ENCODE measurements around the gene SH2D4B.

Gene SH2D4B

DNA sequence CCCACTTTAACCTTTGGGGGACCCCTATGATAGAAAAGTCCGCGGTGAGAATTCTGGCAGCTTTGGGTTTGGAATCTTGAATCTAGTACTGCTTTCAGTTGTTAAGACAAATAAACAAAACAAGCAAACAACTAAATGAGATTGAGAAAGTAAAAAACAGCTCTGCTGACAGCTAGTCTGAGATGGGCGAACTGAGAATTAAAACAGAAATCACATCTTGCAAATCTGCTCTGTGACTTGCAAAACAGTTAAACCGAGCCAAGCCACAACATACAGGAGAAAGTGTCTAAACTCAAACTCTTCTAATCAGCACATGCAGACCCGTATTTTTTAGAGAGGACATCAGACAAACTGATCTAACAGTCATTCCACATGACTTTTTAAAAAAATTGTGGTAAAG, 110.4 kb downstream of the SH2D4B start:
- DNase-seq: no peak

DNA sequence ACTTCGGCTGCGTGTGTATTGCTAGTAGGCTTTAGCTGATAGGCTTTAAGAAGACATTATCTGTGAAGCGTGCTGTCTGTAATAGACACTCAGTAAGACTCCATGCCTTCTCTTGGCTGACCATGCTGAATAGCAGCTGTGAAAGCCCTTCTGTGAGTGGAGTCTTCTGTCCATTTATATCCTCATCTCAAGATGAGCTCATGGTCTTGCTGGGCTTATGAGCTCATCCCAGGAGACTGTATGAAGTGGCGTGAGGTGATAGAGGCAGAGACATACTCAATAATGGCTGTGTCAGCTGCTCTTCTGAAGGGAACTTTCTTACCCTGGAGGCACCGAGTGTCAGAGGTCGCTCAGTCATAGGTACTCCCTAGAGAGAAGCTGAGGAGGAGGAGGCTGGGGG, 111.5 kb downstream of the SH2D4B start:
- DNase-seq: no peak

DNA sequence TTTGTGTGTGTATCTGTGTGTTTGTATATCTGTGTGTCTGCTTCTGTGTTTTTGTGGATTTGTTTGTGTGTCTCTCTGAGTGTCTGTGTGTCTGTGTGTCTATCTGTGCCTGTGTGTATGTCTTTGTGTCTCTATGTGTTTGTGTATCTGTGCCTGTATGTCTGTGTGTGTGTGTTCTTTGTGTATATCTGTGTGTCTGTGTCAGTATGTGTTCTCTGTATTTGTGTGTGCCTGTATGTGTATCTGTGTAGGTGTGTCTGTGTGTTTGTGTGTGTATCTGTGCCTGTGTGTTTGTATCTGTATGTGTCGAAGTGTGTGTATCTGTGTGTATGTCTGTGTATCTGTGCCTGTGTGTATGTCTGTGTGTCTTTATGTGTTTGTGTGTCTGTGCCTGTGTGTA, 118.2 kb downstream of the SH2D4B start:
- no peak for DNase-seq

DNA sequence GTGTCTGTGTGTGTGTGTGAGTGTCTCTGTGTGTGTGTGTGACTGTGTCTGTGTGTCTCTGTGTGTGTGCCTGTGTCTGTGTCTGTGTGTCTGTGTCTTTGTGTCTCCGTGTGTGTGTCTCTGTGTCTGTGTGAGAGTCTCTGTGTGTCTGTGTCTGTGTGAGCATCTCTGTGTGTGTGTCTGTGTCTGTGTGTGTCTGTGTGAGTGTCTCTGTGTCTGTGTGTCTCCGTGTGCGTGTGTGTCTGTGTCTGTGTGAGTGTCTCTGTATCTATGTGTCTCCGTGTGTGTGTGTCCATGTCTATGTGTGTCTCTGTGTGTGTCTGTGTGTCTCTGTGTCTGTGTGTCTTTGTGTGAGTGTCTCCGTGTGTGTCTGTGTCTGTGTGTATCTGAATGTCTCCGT, 120.4 kb downstream of the SH2D4B start:
- DNase-seq: no peak

DNA sequence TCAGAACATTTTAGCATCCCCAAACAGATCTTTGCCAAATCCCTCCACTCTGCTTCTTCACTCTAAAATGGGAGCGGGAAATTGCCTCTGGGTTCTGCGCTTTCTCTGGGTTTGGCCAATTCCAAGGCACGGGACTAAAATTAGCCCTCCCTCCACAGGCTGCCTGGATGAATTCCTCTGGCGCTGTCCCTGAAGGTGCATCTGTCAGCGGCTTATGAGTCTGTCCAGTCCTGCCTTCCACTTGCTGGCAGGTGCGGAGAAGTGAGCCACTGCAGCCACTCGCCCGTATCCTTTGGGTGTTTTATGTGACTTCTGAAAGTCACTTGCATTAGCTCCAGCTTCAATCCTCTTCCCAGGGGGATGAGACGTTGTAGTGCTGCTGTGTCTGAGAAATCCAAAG, 121.6 kb downstream of the SH2D4B start:
- DNase-seq: no peak

DNA sequence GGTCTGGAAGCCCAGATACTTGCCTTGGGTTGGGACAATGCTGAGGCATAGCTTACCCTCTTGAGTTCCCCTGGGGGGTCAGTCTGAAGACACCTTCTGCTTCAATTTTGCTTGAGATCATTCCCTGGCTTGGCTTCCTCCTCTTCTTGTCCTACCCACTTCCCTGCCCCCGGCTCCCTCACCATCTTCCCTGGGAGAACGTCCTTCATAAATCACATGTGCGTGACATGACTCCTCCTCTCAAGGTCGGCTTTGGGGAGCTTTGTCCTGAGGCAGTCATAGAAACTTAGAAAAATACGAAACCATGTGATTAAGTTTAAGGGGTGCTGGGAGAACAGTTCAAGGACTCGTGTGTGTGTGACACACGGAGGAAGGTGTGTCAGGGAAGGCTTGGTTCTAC, 122.6 kb downstream of the SH2D4B start:
- no peak for DNase-seq

DNA sequence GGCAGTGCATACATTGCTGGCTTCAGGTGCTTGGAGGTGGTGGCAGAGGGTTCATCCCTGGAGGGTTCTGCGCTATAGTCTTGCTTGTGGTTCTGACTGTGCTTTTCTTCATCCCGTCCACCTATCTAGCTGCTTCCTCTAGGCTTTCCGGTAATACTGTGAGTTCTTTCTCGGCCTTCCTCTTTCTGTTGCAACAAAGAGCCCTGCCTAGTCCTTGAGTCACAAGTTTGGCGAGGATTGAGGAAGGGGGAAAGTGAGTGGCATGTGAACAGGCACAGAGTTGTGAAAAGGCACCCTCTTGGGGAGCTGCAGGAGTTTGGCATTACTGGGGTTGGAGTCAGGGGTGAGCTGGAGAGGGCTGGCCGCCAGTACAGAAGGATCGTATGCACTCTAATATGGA, 123.0 kb downstream of the SH2D4B start:
- no peak for DNase-seq

DNA sequence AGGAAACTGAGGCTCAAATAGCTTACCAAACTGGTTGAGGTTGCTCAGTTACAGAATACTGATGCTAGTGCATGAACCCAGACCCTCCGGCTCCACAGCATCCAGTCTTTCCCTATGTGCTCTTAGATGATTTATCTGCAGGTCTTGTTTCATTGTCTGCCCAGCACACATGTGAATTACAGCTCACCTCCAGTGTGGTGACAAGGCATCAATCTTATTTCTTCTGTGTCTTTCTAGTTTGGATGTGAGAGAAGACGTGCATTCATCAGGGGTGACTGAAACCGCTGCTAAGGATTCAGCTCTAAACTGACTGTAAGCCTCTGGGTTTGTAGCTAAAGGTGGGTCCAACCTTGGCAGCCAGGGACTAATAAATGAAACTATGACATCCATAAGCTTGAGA, 123.8 kb downstream of the SH2D4B start:
- no peak for DNase-seq

DNA sequence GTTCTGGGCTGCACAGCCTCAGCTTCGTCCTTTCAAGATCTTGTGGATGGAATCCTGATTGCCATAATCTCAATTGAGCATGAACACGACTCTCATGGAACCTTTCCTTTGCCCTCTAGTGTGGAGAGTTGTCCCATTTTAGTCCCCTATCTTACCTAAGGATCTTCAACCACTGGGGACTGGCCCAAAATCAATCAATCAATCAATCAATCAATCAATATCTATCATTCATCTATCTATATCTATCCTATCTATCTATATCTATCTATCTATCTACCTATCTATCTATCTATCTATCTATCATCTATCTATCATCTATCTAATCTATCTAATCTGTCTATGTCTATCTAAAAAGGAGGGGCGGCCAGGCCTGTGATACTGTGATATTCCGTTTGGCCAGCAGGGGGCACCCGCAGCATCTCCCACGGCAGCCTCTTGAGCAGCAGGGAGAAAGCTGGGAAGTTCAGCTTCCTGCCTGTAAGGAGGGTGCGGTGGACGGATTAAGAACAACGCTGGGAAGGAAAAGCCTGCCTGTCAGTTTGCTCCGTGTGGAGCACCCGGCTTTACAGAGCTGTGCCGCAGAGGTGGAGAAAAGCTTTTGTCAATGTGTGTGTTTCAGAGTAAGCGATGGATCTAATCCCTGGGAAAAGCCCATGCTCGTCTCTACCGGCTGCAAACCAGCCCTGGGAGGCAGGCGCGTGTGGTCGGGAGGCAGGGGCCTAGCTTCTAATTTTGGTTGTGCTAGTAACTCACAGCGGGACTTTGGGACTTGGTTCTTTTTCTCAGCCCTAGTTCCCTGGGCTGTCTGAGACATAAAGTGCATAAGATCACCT, 124.9 kb downstream of the SH2D4B start:
- peak; percentile 66 for DNase-seq

DNA sequence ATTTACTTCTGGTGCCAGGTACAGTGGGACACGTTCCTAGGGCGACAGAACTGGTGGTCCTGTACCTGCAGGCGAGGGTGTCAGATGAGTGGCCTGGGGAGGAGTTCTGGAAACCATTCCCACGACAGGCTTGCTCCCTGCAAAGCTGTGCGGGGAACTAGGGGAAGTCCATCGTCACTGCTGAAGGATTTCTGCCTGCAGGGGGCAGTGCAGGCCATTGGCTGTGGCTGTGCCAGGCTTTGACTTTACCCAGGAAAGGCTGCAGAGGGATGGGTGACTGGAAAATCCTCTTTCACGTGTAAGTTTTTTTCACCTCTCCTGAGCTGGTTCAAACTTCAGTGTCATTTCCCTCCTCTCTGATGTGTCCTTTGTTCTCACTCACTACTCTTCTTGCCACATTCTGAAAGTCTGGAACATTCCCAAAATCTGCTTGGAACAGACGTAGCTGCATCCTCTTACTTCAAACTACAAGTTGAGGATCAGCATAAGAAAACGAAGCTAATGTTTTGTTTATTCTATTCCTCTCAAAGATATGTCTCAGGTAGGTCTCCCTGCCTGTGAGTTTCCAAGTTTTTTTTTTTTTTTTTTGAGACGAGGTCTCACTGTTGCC, 126.5 kb downstream of the SH2D4B start:
- peak; percentile 58 for DNase-seq

DNA sequence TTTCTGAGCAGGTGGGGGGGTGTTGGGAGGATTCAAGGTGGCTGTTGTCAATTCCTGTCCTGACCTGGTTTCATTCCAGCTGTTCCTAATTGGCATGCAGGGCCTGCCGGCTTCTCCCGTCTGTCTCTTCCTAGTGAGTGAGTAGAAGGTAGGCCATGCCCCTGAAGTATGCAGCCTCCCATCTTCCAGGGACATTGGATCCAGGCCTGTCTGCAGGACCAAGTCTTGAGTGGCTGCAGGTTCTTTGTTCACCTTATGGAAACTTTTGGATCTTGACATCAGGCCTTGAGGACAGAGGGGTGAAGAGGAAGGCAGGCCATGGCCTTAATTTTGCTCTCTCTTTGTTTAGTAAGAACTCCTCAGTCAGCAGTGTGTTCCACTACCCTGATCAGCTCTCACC, 131.8 kb downstream of the SH2D4B start:
- no peak for DNase-seq

DNA sequence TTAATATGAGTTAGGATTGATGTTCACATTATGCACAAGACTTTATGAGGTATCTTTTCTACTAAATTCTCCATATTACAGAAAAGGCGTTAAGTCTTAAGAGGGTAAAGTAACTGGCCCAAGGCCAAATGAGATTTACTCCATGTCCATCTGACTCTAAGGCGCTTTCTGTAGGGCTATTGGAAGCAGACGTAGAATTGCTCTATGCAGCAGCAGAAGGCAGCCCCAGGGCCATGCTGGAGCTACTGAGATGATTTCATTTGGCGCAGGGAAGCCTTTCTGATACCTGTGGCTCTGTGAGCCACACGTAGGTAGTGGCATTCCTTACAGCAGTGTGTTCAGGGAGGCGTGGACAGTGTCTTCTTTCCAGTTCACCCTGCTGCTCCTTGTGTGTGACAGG, 133.1 kb downstream of the SH2D4B start:
- DNase-seq: no peak

DNA sequence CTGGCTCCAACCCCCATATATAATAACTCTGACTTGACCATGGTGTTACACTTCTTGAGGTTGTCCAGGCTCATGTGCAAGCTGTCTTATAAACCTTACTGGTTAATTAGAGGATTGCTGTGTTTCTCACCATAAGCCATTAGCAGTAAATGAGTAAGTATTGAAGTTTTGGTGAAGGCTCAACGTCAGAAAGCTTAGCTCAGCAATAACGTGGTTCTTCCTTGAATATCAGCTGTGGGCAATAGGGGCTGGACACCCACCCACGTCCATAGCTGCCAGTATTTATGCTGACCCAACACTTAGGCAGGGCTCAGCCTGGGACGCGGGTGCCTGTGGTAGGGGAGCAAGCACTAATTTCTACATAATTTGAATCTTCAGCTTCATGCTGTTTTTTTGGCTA, 134.1 kb downstream of the SH2D4B start:
- DNase-seq: no peak

DNA sequence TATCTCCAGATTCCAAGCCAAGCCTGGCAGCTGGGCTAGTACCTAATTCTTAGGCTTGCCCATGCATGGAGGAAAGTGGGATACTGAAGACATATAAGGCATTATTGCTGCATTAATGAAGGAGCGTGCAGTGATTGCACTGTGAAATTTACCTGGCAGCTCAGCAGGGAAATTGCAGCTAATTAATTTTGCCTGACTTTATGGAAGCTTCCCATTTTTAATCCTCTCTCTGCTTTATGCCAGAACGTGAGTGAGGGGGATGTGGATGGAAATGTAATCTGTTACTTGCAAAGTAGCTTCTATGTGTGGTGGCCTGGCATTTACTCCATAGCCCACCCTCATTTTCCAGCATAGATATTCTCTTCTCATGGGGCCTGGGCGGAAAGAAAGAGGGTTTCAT, 134.9 kb downstream of the SH2D4B start:
- DNase-seq: no peak

DNA sequence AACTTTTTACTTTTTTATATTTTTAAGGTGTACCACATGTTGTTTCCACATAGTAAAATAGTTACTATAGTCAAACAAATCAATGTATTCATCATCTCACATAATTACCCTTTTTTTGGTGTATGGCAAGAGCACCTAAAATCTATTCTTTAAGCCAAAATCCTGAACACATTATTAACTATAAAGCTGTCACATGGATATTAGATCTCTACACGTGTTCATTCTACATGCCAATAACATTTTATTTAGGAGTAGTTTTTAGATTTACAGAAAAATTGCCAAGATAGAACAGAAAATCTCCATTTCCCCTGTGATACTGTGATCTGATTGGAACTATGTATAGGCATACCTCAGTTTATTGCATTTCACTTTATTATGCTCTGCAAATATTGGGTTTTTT, 137.1 kb downstream of the SH2D4B start:
- DNase-seq: no peak

DNA sequence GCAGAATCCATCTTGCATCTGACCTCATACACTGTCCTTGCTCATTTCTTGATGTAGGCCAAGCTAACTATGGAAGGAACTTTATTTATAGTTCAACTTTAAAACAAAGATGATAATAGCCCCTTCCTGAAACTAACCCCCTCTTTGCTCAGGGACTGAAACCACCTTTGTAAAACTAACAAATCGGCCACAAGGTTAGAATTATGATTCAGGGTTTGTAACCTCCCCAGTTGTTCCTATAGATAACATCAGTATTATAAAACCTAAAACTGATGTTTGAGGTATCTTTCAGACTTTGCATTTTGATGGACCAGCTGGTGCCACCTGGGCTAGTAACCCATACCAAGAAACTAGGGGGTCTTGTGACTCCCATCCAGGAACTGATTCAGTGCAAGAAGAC, 143.4 kb downstream of the SH2D4B start:
- no peak for DNase-seq

DNA sequence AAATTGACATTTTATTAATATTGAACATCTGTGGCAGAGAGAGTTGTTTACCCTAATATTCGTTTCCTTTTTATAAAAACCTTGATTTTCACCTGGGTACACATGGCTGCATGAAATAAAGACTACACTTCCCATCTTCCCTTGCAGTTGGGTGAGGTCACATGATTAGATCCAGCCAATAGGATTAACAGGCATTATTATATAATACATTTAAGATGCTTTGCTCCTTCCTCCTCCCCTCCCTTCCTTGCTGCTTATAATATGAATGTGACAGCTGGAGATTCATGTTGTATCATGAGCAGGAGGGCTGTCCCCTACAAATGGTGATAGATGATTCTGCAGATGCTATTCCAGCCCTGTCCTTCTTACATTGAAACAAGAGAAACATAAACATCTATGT, 146.6 kb downstream of the SH2D4B start:
- peak; percentile 41 for DNase-seq

DNA sequence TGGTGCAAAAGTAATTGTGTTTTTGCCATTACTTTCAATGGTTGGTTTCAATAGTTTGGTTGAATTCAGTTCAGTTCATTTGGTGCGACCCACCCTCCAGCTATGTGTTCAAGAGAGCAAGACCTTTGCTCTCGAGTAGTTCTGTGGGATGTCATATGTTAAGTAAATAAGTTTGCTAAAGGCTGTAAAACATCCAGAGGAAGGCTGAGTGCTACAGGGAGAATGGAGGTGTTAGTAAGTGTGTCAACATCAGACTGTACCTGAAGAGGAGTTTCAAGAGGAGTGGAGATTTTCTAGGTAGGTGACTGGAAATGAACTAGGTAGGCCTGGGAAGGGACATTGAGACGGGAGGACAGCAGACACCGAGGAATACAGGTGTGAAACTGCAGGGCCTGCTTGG, 147.7 kb downstream of the SH2D4B start:
- no peak for DNase-seq

DNA sequence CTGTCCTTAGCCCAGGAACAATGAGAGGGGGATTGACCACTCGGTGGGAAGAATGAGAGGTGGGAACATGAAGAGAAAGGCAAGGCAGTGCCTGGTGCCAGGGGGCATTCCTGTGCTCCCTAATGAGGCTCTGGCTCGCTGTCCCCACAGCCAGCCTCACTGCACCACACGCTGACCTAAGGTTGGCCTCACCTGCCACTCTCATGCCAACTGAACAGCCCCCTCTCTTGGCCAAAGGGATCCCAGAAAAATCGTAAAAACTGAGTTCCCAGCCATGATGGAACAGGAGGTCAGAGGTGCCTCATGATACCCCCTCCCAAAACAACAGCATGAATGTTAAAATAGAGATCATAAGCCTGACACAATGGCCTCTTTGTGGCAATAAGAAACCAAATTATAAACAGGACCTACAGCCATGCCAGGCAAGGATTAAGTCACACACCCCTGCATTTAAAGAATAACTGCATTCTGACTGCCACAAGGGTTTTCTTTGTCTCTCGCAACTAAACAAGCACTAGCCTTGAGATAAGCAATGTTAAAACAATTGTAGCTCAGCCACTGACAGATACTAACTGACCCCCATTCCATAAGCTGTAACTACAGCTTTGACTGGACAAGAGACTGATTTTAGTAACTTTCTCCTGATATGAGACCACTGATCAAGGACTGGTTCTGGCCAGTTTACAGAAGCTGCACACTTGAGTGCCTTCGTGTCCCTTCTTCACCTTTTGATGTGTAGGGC, 149.2 kb downstream of the SH2D4B start:
- no peak for DNase-seq

DNA sequence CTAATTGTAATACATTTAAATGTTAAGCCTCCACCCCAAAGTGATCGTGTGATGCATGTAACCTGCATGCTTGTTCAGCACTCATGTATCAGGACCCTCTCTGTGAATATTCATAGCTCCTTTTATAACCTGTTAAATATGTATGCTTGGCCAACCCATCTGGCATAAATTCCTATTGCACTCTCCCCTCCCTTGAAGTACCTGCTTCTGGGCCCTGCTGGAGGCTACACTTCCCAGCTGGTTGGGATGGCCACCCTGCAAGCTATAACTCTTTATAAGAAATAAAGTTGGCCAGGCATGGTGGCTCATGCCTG, 149.7 kb downstream of the SH2D4B start:
- DNase-seq: no peak

DNA sequence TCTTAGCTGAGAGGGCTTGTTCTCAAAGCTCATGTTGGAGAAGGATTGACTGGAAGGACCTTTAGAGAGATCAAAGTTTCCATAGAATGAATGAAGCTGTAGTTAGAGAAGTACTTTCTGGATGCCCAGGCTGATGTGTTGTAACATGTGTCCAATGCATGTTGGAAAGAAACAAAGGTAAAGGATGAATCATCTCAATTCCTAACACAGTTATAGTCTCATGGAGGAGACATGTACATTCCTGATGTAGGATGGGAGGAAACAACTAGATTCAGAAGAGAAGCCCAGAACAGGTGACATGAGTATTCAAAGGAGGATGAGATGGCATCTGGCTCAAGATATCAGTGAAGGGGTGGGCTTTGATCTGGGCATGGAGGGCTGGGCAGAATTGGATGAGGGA, 152.7 kb downstream of the SH2D4B start:
- DNase-seq: no peak

DNA sequence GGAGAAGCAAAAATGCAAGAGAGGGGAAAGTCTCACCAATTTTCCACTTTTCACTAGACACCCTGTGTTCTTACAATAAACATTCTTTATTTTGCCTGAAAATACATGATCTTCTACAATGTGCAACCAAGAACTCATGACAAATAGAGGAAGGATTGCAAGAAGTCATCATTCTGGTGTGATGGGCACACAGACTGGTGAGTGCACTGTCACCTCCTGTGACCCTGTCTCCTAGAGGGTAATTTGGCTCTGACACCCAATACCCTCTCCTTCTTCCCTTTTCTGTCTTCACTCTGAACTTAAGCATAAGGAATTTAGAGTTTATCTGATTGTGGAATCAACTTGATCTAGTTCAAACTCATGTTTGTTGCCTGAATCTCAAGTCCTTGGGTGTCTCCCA, 153.7 kb downstream of the SH2D4B start:
- DNase-seq: no peak

DNA sequence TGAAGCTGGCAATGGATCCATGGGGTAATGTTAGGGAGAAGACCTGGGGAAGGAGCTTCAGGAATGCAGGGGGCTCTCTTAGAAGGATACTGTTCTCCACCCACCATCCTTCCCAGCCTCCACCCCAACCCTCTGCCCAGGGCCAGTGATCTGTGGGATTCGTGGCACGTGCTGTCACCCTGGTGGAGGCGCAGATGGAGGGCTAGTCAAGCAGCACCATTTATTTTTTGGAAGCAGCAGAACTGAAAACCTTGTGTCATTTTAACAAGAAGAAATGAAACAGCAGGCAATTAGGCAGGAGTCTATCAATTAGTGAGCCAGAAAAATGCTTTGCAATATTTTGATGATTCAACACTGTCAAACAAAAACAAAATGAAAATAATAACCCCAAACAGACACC, 155.9 kb downstream of the SH2D4B start:
- no peak for DNase-seq

DNA sequence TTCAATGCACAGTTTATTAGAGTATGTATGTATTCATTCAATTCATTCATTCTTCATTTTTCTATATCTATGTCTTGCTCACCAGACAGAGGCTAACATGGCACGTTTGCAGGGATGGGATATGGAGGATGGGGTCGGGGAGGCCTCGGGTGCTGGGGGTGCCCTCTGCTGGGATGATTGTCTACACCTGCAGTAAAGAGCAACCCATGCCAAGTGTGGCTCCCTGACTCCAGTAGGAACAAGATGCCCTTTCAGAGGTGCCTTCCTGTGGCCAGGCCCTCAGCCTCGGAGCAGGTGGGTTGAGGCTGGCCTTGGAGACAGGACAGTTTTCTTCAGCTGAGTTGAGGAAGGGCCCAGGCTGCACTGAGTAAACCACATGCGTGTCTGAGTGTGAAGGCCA, 157.2 kb downstream of the SH2D4B start:
- no peak for DNase-seq
